ENCODE measurements around the gene MSMB.
A peak's percentile ranks its signal among the peaks of the same experiment; 100 is the strongest.
"Not testable (repeated sequence)": the region's sequence is repeated elsewhere in the genome, so short reads cannot be mapped to it uniquely, and the experiment has no call there.

The MSMB gene

GRCh38 chr10:46046261-46046660 is at the start of gene MSMB:
Gene MSMB (minus strand): TSS chr10:46046269. CDS start chr10:46046237, 32 bp downstream.
- H3K9ac ChIP-seq: no peak within 1 kb of the TSS
- no peaks in the 10 kb centered on the region for H4K20me1 ChIP-seq
- no peak for TF ChIP-seq Cebpa-rat (IDR thresholded peaks at IDR 0.05)
- no peaks in the 10 kb centered on the region for H3K36me3 ChIP-seq
- H3K4me1 ChIP-seq: peaks cover 0 to 7% (median 0%) of the 10 kb centered on the region in 10 experiments; a peak in 1 of 20 replicates
- H3K9me3 ChIP-seq (replicated peaks in 1 of 11): no peaks in the 10 kb centered on the region
- H3K4me3 ChIP-seq: no peak within 1 kb of the TSS
- H3K27me3 ChIP-seq: no peaks in the 10 kb centered on the region
- no peak within 1 kb of the TSS for H3K4me2 ChIP-seq
- H3K27ac ChIP-seq: no peak within 1 kb of the TSS

GRCh38 chr10:46094931-46095750 is 49.1 kb upstream of the MSMB start:
- peak overlapping the region in 5 of 11 experiments; percentile 31 to 50 (median 42); a peak in 8 of 22 replicates for H3K27ac ChIP-seq
- peak overlapping the region in 9 of 11 experiments; percentile 1 to 85 (median 23); a peak in 14 of 22 replicates for H3K4me2 ChIP-seq

GRCh38 chr10:46094197-46094500 is 48.1 kb upstream of the MSMB start:
- Histone ChIP-seq H3K9me3 (replicated peaks in 1 of 11) (no peaks in the 10 kb centered on the region), H4K20me1 (no peaks in the 10 kb centered on the region), H3K27ac (peak overlapping the region in 4 of 11 experiments; percentile 25 to 50 (median 34); a peak in 5 of 22 replicates), H3K4me1 (peaks cover 35 to 84% (median 66%) of the 10 kb centered on the region in 10 experiments), H3K36me3 (no peaks in the 10 kb centered on the region), H3K9ac (no peak overlapping the region), H3K4me3 (no peak overlapping the region), H3K4me2 (peak overlapping the region in 8 of 11 experiments; percentile 1 to 82 (median 23); a peak in 7 of 22 replicates), H3K27me3 (no peaks in the 10 kb centered on the region)
- TF ChIP-seq Cebpa-rat (IDR thresholded peaks at IDR 0.05): no peak

More at GRCh38 chr10:46094931-46095750, 49.1 kb upstream of the MSMB start:
- no peaks in the 10 kb centered on the region for H3K27me3 ChIP-seq
- H3K9me3 ChIP-seq (replicated peaks in 1 of 11): no peaks in the 10 kb centered on the region
- H3K4me1 ChIP-seq: peaks cover 35 to 81% (median 66%) of the 10 kb centered on the region in 10 experiments
- TF ChIP-seq Cebpa-rat (IDR thresholded peaks at IDR 0.05): no peak
- no peaks in the 10 kb centered on the region for H4K20me1 ChIP-seq
- no peaks in the 10 kb centered on the region for H3K36me3 ChIP-seq
- H3K9ac ChIP-seq: no peak overlapping the region
- H3K4me3 ChIP-seq: no peak overlapping the region

GRCh38 chr10:46093316-46094196 is 47.5 kb upstream of the MSMB start:
- H4K20me1 ChIP-seq; H3K9me3 ChIP-seq (replicated peaks in 1 of 11); H3K36me3 ChIP-seq; H3K27me3 ChIP-seq; H3K4me3 ChIP-seq; H3K9ac ChIP-seq: not testable (repeated sequence)
- Histone ChIP-seq H3K27ac (peak overlapping the region in 8 of 11 experiments; percentile 13 to 72 (median 53); a peak in 12 of 22 replicates), H3K4me2 (peak overlapping the region in 10 of 11 experiments; percentile 55 to 91 (median 78); a peak in 19 of 22 replicates), H3K4me1 (peaks cover 38 to 90% (median 72%) of the 10 kb centered on the region in 10 experiments)

GRCh38 chr10:46092524-46093081 is 46.5 kb upstream of the MSMB start:
- no peaks in the 10 kb centered on the region for H4K20me1 ChIP-seq
- TF ChIP-seq Cebpa-rat (IDR thresholded peaks at IDR 0.05): no peak
- no peak overlapping the region for H3K4me3 ChIP-seq
- no peaks in the 10 kb centered on the region for H3K9me3 ChIP-seq (replicated peaks in 1 of 11)
- H3K36me3 ChIP-seq: no peaks in the 10 kb centered on the region
- peak overlapping the region; percentile 55 to 91 (median 78) for H3K4me2 ChIP-seq
- no peaks in the 10 kb centered on the region for H3K27me3 ChIP-seq
- H3K9ac ChIP-seq: peak overlapping the region in 5 of 11 experiments; percentile 19 to 42 (median 31); a peak in 7 of 22 replicates
- peak overlapping the region in 8 of 11 experiments; percentile 42 to 72 (median 58); a peak in 15 of 22 replicates for H3K27ac ChIP-seq
- H3K4me1 ChIP-seq: peaks cover 39 to 90% (median 72%) of the 10 kb centered on the region in 10 experiments

GRCh38 chr10:46091828-46092523 is 45.9 kb upstream of the MSMB start:
- H3K4me2 ChIP-seq: peak overlapping the region; percentile 55 to 91 (median 78)

GRCh38 chr10:46091080-46091827 is 45.2 kb upstream of the MSMB start:
- Histone ChIP-seq H4K20me1 (no peaks in the 10 kb centered on the region), H3K4me1 (peaks cover 26 to 82% (median 61%) of the 10 kb centered on the region in 10 experiments), H3K27ac (peak overlapping the region in 7 of 11 experiments; percentile 42 to 72 (median 58); a peak in 12 of 22 replicates), H3K27me3 (no peaks in the 10 kb centered on the region), H3K9ac (peak overlapping the region in 6 of 11 experiments; percentile 0 to 42 (median 26); a peak in 4 of 22 replicates), H3K9me3 (replicated peaks in 1 of 11) (no peaks in the 10 kb centered on the region), H3K4me2 (peak overlapping the region; percentile 55 to 91 (median 78)), H3K4me3 (no peak overlapping the region), H3K36me3 (no peaks in the 10 kb centered on the region)
- no peak for TF ChIP-seq Cebpa-rat (IDR thresholded peaks at IDR 0.05)

More at GRCh38 chr10:46091828-46092523, 45.9 kb upstream of the MSMB start:
- Histone ChIP-seq H3K4me1 (peaks cover 33 to 90% (median 68%) of the 10 kb centered on the region in 10 experiments), H3K9ac (peak overlapping the region in 8 of 11 experiments; percentile 0 to 42 (median 28); a peak in 7 of 22 replicates), H3K9me3 (replicated peaks in 1 of 11) (no peaks in the 10 kb centered on the region), H3K27me3 (no peaks in the 10 kb centered on the region), H3K36me3 (no peaks in the 10 kb centered on the region), H3K27ac (peak overlapping the region in 8 of 11 experiments; percentile 42 to 72 (median 58); a peak in 16 of 22 replicates), H4K20me1 (no peaks in the 10 kb centered on the region), H3K4me3 (no peak overlapping the region)
- TF ChIP-seq Cebpa-rat (IDR thresholded peaks at IDR 0.05): no peak

Data from BLaER1 treated with 17β-estradiol and CSF1 and Interleukin-3, amounts not matched to agents 10 nM and 100 nM (cell line).